Gastrocnemius medialis (tissue), 4 donors: ENCODE results near the gene HS3ST4. TPM values are rescaled to one million over a fixed set of nuclear protein-coding genes. Genes with fewer than 3 reads are reported as not detected.

Source experiments
- ATAC-seq, 2 donors: fragments of 150-250 bp; one replicate each; pipeline ENCODE4 v1.9.1; 2016
- DNase-seq, 2 donors: peaks; one replicate each; pipeline ENCODE4 v3.0.0-alpha.2; 2019
- H3K27ac ChIP-seq, 4 donors: fragments of 200-600 bp; sonication (generic); 1 replicate in 1 of 4; 2 replicates in 3 of 4; pipeline ENCODE4 v1.5.1; 2016 to 2018; ENCODE audit warnings: mild to moderate bottlenecking in 2 of 4, moderate library complexity in 1 of 4
- H3K27me3 ChIP-seq, 3 donors: fragments of 200-600 bp; sonication (generic) in 2 of 3; 1 replicate in 1 of 3; 2 replicates in 2 of 3; pipeline versions ENCODE4 v1.5.1 to v1.6.0; 2016 to 2019; ENCODE audit warnings: mild to moderate bottlenecking in 1 of 3, moderate library complexity in 1 of 3
- H3K36me3 ChIP-seq, 2 donors: fragments of 200-600 bp; sonication (generic) in 1 of 2; one replicate each; pipeline ENCODE4 v1.5.1; 2017 to 2018
- H3K4me1 ChIP-seq, 2 donors: fragments of 200-600 bp; sonication (generic) in 1 of 2; one replicate each; pipeline ENCODE4 v1.5.1; 2016 to 2017; ENCODE audit warnings: mild to moderate bottlenecking in 2 of 2
- H3K4me3 ChIP-seq, 4 donors: fragments of 200-600 bp; sonication (generic) in 3 of 4; 1 replicate in 1 of 4; 2 replicates in 3 of 4; pipeline ENCODE4 v1.5.1; 2016 to 2019; ENCODE audit warnings: mild to moderate bottlenecking in 2 of 4
- H3K9me3 ChIP-seq, 3 donors: fragments of 200-600 bp; sonication (generic) in 2 of 3; 1 replicate in 1 of 3; 2 replicates in 2 of 3; pipeline ENCODE4 v1.5.1; 2016 to 2019
- POLR2A ChIP-seq, 2 donors: fragments of 450-650 bp; IDR thresholded peaks; one replicate each; pipeline ENCODE4 v1.6.1; 2017; ENCODE audit warnings: antibody characterized with exemption in 2 of 2, mild to moderate bottlenecking in 2 of 2, moderate library complexity in 2 of 2
- in situ Hi-C, 4 donors: fragments of 200-750 bp; cut with MboI; loops; one replicate each; pipeline versions ENCODE4 v1.15.0 to v1.8.0; 2017; ENCODE audit warnings: low sequenced_read_pairs in 4 of 4
- intact Hi-C: fragments of 100-400 bp; cut with DNase I; formaldehyde crosslinking; loops from one replicate; pipeline ENCODE4 v1.15.1; 2023; ENCODE audit warnings: low total_unique reads
- total RNA-seq, 4 donors: library from RNA; depleted of rRNA; stranded (reverse); fragments of >200 nt; gene quantifications; one replicate each; pipeline versions ENCODE4 v1.1.0 to v1.2.3, GENCODE V29; 2016
- TF ChIP-seq, protein P1 (sequence below), 5 experiments: fragments of 450-650 bp in 3 of 5; fragments of 200-600 bp in 2 of 5; sonication (generic) in 2 of 5; IDR thresholded peaks in 4 of 5; conservative IDR thresholded peaks in 1 of 5; 1 replicate in 4 of 5; 2 replicates in 1 of 5; pipeline ENCODE4 v1.5.1; 2016 to 2019; ENCODE audit warnings: antibody characterized with exemption in 5 of 5, mild to moderate bottlenecking in 3 of 5, moderate library complexity in 3 of 5

HS3ST4 gene
- total RNA-seq, 4 donors from 2014 or later: not detected

DNA sequence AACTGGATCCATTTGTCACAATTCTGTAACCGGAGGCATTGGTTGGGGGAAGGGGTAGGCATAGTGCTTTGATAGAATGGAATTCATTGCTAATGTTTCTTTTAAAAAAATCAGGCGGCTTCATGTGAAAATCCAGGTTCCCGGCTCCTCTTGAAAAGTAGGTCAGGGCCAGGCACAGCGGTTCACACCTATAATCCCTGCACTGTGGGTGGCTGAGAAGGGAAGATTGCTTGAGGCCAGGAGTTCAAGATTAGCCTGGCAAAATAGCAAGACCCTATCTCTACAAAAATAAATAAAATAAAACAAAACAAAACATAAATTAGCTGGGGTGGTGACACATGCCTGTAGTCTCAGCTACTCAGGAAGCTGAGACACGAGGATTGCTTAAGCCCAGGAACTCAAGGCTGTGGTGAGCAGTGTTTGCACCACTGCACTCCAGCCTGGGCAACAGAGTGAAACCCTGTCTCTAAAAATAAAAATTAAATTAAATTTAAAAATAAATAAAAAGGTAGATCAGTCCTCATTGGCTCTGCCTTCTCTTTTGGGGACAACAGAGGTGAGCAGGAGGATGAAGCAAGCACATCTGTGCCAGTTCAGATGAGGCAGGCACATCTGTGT is 466.5 kb downstream of the HS3ST4 start:
- no peak for TF ChIP-seq POLR2A (IDR thresholded peaks at IDR 0.05)
- TF ChIP-seq, protein P1, sequence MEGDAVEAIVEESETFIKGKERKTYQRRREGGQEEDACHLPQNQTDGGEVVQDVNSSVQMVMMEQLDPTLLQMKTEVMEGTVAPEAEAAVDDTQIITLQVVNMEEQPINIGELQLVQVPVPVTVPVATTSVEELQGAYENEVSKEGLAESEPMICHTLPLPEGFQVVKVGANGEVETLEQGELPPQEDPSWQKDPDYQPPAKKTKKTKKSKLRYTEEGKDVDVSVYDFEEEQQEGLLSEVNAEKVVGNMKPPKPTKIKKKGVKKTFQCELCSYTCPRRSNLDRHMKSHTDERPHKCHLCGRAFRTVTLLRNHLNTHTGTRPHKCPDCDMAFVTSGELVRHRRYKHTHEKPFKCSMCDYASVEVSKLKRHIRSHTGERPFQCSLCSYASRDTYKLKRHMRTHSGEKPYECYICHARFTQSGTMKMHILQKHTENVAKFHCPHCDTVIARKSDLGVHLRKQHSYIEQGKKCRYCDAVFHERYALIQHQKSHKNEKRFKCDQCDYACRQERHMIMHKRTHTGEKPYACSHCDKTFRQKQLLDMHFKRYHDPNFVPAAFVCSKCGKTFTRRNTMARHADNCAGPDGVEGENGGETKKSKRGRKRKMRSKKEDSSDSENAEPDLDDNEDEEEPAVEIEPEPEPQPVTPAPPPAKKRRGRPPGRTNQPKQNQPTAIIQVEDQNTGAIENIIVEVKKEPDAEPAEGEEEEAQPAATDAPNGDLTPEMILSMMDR (IDR thresholded peaks at IDR 0.05 in 4 of 5, conservative IDR thresholded peaks at IDR 0.05 in 1 of 5): no peak
- H3K4me1 ChIP-seq: no peaks in the 10 kb centered on the region
- no peaks in the 10 kb centered on the region for H3K27me3 ChIP-seq
- in situ Hi-C loops (loop anchor here in 1 of 4 donors (25.0 kb wide), 1 partner anchor 104 kb away; no protein-coding TSS in a partner anchor), intact Hi-C loops (no loop called here)
- DNase-seq (no peak), ATAC-seq (no peak)
- H3K27ac ChIP-seq: no peak overlapping the region
- no peaks in the 10 kb centered on the region for H3K9me3 ChIP-seq
- H3K4me3 ChIP-seq: no peak overlapping the region
- H3K36me3 ChIP-seq: no peaks in the 10 kb centered on the region

DNA sequence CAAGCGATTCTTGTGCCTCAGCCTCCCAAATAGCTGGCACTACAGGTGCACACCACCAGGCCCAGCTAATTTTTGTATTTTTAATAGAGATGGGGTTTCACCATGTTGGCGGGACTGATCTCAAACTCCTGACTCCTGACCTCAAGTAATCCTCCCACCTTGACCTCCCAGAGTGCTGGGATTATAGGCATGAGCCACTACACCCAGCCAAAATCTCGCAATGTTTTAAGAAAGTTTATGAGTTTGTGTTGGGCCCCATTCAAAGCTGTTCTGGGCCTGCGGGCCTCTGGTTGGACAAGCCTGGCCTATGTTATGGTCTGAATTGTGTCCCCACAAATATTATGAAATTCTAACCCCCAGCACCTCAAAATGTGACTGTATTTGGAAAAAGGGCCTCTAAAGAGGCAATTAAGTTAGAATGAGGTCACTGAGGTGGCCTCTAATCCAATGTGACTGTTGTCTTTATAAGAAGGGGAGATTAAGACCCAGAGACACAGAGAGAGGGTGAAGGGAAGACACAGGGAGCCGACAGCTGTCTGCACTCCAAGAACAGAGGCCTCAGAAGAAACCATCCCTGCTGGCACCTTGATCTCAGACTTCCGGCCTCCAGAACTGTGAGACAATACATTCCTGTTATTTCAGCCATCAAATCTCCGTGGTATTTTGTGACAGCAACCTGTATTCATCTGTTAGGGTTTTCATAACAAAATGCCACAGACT is 469.9 kb downstream of the HS3ST4 start:
- no peak for TF ChIP-seq POLR2A (IDR thresholded peaks at IDR 0.05)
- TF ChIP-seq, protein P1 (IDR thresholded peaks at IDR 0.05 in 4 of 5, conservative IDR thresholded peaks at IDR 0.05 in 1 of 5): no peak
- DNase-seq: no peak
- Histone ChIP-seq H3K4me1 (no peaks in the 10 kb centered on the region), H3K27me3 (no peaks in the 10 kb centered on the region), H3K9me3 (no peaks in the 10 kb centered on the region), H3K4me3 (no peak overlapping the region), H3K36me3 (no peaks in the 10 kb centered on the region), H3K27ac (no peak overlapping the region)
- in situ Hi-C loops: loop anchor here in 1 of 4 donors (25.0 kb wide), 1 partner anchor 101 kb away; no protein-coding TSS in a partner anchor
- no peak for ATAC-seq
- intact Hi-C loops: no loop called here

DNA sequence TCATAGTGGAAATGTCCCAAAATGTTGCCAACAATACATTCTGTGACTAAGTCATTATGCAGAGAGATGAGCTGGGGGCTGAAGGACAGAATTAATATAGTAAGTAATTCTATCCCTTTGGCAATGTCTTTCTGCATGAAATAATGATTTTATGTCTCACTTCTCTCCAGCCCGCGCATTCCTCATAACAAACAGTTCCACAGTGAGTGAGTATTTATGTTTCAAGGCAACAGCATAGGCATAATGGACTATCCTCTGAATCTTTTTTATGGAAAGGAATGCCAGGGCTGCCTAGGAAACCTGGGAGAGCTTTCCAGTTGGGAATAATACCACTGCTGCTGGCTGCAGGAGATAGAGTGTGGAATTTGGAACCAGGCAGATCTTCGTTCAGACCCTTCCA is 477.7 kb downstream of the HS3ST4 start:
- H3K36me3 ChIP-seq: no peaks in the 10 kb centered on the region
- H3K9me3 ChIP-seq: no peaks in the 10 kb centered on the region
- no peaks in the 10 kb centered on the region for H3K27me3 ChIP-seq
- no peaks in the 10 kb centered on the region for H3K4me1 ChIP-seq
- in situ Hi-C loops: loop anchor here in 1 of 4 donors (25.0 kb wide), 1 partner anchor 93 kb away; no protein-coding TSS in a partner anchor
- no peak overlapping the region for H3K4me3 ChIP-seq
- TF ChIP-seq, protein P1 (IDR thresholded peaks at IDR 0.05 in 4 of 5, conservative IDR thresholded peaks at IDR 0.05 in 1 of 5): no peak
- no peak for TF ChIP-seq POLR2A (IDR thresholded peaks at IDR 0.05)
- H3K27ac ChIP-seq: no peak overlapping the region
- DNase-seq (no peak), ATAC-seq (no peak)
- intact Hi-C loops: no loop called here

GRCh38 chr16:26175944-26176343 is 484.2 kb downstream of the HS3ST4 start:
- no peaks in the 10 kb centered on the region for H3K27me3 ChIP-seq
- H3K36me3 ChIP-seq: no peaks in the 10 kb centered on the region
- no peaks in the 10 kb centered on the region for H3K4me1 ChIP-seq
- DNase-seq (no peak), ATAC-seq (no peak)
- H3K9me3 ChIP-seq: no peaks in the 10 kb centered on the region
- intact Hi-C loops (no loop called here), in situ Hi-C loops (no loop called here)
- H3K4me3 ChIP-seq: no peak overlapping the region
- H3K27ac ChIP-seq: no peak overlapping the region
- TF ChIP-seq, protein P1 (IDR thresholded peaks at IDR 0.05 in 4 of 5, conservative IDR thresholded peaks at IDR 0.05 in 1 of 5): no peak
- TF ChIP-seq POLR2A (IDR thresholded peaks at IDR 0.05): no peak
